Measurements from ENCODE around the gene MAP2K5. TPM values are rescaled to one million over a fixed set of nuclear protein-coding genes. Genes with fewer than 3 reads are reported as not detected.

The MAP2K5 gene
- total and polyA plus RNA-seq, 2 donors from 2014 or later = 14.1 to 18.6 TPM

GRCh38 chr15:67796196-67797127 lies 254.0 kb downstream of the MAP2K5 start:
- no peak for TF ChIP-seq CTCF (IDR thresholded peaks at IDR 0.05; ENCODE audit: borderline replicate concordance, extremely low read depth, insufficient read depth)
- Histone ChIP-seq H3K36me3 (ENCODE audit: control insufficient read depth in 2 of 3, insufficient read depth in 3 of 3, low read length in 3 of 3) (no peaks in the 10 kb centered on the region), H3K27me3 (ENCODE audit: control insufficient read depth, insufficient read depth, low read length) (no peaks in the 10 kb centered on the region), H3K4me1 (ENCODE audit: control insufficient read depth in 2 of 3, insufficient read depth in 2 of 3, low read depth in 1 of 3, low read length in 3 of 3) (no peaks in the 10 kb centered on the region), H3K9me3 (ENCODE audit: control insufficient read depth in 2 of 3, insufficient read depth in 1 of 3, low read length in 3 of 3) (peaks cover 0 to 5% (median 0%) of the 10 kb centered on the region in 3 donors), H3K27ac (ENCODE audit: low read depth in 2 of 2, low read length in 2 of 2) (no peak overlapping the region), H3K4me3 (ENCODE audit: low read length in 3 of 3) (no peak overlapping the region), H3K9ac (ENCODE audit: low read length in 3 of 3) (no peak overlapping the region)
- FAIRE-seq (no peak), DNase-seq (peak in 1 of 5 donors; percentile 13)
- intact Hi-C loops (cut with DNase I) = no loop called here

GRCh38 chr15:67799801-67800205 lies 257.3 kb downstream of the MAP2K5 start:
- no peaks in the 10 kb centered on the region for H3K4me1 ChIP-seq (ENCODE audit: control insufficient read depth in 2 of 3, insufficient read depth in 2 of 3, low read depth in 1 of 3, low read length in 3 of 3)
- TF ChIP-seq CTCF (IDR thresholded peaks at IDR 0.05; ENCODE audit: borderline replicate concordance, extremely low read depth, insufficient read depth) = no peak
- no peak overlapping the region for H3K9ac ChIP-seq (ENCODE audit: low read length in 3 of 3)
- H3K27me3 ChIP-seq (ENCODE audit: control insufficient read depth, insufficient read depth, low read length) = no peaks in the 10 kb centered on the region
- H3K9me3 ChIP-seq (ENCODE audit: control insufficient read depth in 2 of 3, insufficient read depth in 1 of 3, low read length in 3 of 3) = peaks cover 0 to 5% (median 0%) of the 10 kb centered on the region in 3 donors
- FAIRE-seq (no peak), DNase-seq (no peak)
- no peak overlapping the region for H3K4me3 ChIP-seq (ENCODE audit: low read length in 3 of 3)
- H3K36me3 ChIP-seq (ENCODE audit: control insufficient read depth in 2 of 3, insufficient read depth in 3 of 3, low read length in 3 of 3) = no peaks in the 10 kb centered on the region
- intact Hi-C loops (cut with DNase I) = no loop called here
- no peak overlapping the region for H3K27ac ChIP-seq (ENCODE audit: low read depth in 2 of 2, low read length in 2 of 2)

- DNase-seq (peak in 1 of 5 donors; percentile 1), FAIRE-seq (no peak)
- Histone ChIP-seq H3K27me3 (ENCODE audit: control insufficient read depth, insufficient read depth, low read length) (no peaks in the 10 kb centered on the region), H3K9ac (ENCODE audit: low read length in 3 of 3) (no peak overlapping the region), H3K27ac (ENCODE audit: low read depth in 2 of 2, low read length in 2 of 2) (no peak overlapping the region), H3K9me3 (ENCODE audit: control insufficient read depth in 2 of 3, insufficient read depth in 1 of 3, low read length in 3 of 3) (no peaks in the 10 kb centered on the region), H3K36me3 (ENCODE audit: control insufficient read depth in 2 of 3, insufficient read depth in 3 of 3, low read length in 3 of 3) (no peaks in the 10 kb centered on the region), H3K4me1 (ENCODE audit: control insufficient read depth in 2 of 3, insufficient read depth in 2 of 3, low read depth in 1 of 3, low read length in 3 of 3) (peaks cover 0 to 4% (median 0%) of the 10 kb centered on the region in 3 donors), H3K4me3 (ENCODE audit: low read length in 3 of 3) (no peak overlapping the region)
- intact Hi-C loops (cut with DNase I) = no loop called here
- TF ChIP-seq CTCF (IDR thresholded peaks at IDR 0.05; ENCODE audit: borderline replicate concordance, extremely low read depth, insufficient read depth) = no peak
These were observed 258.6 kb downstream of the MAP2K5 start for GRCh38 chr15:67801142-67801541.
